ENCODE data around the gene GAS2L2.
"Not testable (repeated sequence)": the region's sequence is repeated elsewhere in the genome, so short reads cannot be mapped to it uniquely, and the experiment has no call there.

Gene GAS2L2

GRCh38 chr17:35727635-35728034, 25.4 kb downstream of the GAS2L2 start:
- no peak for DNase-seq (ENCODE audit: low spot score)

GRCh38 chr17:35726953-35727460, 26.0 kb downstream of the GAS2L2 start:
- DNase-seq (ENCODE audit: low spot score): no peak

GRCh38 chr17:35726127-35726952, 26.7 kb downstream of the GAS2L2 start:
- no peak for DNase-seq (ENCODE audit: low spot score)

GRCh38 chr17:35725802-35726126, 27.3 kb downstream of the GAS2L2 start:
- no peak for DNase-seq (ENCODE audit: low spot score)

DNA sequence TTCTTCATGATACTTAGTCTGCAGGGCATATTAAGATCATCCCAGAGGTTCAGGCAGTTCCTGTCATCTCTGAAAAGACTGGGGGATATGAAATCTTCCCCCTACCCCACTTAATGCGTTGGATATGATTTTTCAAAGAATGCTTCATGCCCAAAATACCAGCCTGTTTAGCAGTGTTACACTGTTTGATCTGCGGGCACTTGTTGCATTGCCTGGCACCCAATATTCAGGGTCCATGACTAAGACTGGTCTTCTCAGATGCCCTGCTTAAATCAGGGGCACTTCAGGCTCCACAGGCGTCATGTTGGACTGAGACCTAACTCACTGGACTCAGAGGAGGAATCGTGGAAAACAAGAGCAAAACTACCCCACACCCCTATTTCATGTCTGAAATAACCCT, 28.0 kb downstream of the GAS2L2 start:
- no peak for DNase-seq (ENCODE audit: low spot score)

GRCh38 chr17:35723735-35724134, 29.3 kb downstream of the GAS2L2 start:
- DNase-seq (ENCODE audit: low spot score): no peak

DNA sequence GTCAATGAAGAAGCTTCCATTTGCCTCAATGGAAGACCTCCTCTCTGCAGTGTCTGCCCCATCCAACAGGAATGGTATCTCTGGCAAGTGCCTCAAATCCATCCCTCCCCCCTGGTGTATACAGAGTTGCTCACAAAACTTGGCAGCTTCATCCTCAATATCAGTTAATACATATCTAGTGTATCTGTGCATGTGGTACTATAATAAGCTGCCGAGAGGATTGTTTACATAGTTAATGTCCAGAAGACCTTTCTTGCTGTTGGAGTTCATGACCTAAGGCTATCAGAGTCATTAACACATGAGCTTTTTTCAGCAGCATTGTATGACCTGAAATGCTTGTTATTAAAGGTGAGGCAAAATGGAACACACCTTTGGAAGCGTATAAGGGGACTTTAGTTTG, 35.6 kb downstream of the GAS2L2 start:
- no peak for DNase-seq (ENCODE audit: low spot score)

GRCh38 chr17:35716897-35717465, 36.1 kb downstream of the GAS2L2 start:
- no peak for DNase-seq (ENCODE audit: low spot score)

DNA sequence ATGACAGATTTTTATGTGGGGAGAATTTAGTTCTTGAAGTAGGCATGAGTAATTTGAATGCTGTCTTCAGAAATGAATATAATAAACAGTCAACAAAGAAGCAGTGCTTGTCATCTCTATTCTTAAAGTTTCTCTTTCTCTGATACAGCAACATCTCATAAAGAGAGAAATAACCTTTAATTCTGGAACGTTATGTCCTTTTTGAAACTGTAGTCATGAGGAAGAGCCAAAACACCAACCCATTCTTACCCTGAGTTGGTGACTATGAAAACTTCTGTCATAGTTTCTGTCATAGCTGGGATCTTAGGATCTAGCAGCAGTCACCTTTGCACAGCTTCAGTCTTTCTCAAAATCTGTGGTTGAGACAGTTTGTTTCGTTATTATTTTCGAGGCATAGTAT, 36.9 kb downstream of the GAS2L2 start:
- DNase-seq (ENCODE audit: low spot score): no peak

- DNase-seq (ENCODE audit: low spot score): no peak
These were observed 37.6 kb downstream of the GAS2L2 start for GRCh38 chr17:35715416-35715815.

DNA sequence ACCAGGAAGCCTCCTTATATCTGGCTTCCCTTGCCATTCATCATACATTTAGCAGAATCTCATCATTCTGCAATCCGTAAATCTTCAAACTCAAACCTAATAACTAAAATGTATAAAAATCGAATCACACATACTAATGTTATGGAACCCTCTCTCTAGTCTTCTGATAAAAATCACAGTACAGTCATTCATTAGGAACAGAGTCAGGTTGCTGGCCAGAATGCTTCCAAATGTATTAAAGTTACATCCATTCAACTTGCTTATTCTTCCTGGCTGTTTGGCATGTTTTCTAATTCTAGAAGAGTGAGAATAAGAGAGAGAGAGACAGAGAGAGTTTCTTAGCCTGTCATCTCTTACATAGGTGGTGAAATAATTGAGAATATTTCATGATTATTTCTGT, 38.1 kb downstream of the GAS2L2 start:
- DNase-seq (ENCODE audit: low spot score): no peak

DNA sequence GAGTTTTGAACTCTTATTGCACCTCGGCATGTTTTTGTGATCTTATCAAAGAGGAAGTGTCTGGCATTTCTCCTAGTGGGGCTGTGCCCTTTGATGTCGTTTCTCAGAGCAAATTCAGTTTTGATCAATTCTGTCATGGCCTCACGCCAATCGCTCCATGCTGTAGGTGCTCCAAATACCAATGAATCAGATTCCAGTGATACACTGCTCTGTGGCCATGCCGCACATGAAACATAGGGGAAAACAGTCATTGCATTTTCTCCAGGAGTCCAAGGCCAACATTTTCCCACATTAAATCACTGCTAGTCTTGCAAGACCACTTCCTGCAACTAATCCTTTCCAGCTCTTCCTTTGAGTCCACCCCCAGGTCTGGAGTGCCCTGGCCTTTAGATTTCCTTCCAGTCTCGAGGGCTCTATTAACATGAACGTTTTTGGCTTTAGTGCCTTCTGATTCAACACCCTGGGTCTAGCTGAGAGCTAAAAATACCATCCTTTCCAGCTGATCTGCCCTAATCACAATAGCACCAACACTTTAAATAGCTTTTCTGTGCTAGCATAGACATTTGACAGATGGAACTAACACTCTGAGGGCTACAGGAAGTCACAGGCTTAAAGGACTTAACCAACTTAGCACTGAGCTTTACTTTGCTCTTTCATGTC, 39.8 kb downstream of the GAS2L2 start:
- DNase-seq (ENCODE audit: low spot score): no peak

- no peak for DNase-seq (ENCODE audit: low spot score)
These were observed 42.1 kb downstream of the GAS2L2 start for GRCh38 chr17:35710950-35711349.

DNA sequence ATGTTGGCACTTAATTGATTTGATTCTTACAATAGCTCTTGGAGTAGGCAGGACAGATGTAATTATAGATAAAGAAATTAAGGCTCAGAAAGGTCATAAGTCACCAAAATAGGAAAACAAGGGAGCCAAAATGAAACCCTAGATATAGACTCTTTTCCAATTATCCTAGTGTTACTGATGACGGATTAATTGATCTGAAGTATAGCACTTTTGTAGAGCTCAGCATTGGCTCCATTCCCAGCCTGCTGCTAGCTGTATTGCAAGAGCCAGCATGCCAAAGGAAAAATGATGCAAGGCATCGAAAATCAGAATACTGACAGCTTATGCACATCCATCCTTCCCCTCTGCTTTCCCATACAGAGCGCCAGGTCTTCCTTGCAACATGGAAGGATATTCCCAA, 43.2 kb downstream of the GAS2L2 start:
- DNase-seq (ENCODE audit: low spot score): no peak

DNA sequence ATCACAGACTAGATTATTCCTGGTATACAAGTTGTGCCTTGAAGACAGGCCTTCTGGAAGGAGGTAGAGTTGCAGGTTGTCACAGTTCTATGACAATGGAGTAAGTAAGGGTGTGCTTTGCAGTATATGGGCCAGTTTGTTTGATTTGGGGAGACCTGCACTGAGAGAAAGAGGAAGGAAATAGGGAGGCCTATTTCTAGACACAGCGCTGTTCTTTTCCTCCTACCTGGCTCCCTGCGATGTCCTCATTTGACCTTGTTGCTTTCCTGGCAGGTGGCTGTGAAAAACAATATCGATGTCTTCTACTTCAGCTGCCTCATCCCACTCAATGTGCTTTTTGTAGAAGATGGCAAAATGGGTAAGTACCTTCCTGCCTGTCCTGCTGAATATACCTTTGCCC, 44.1 kb downstream of the GAS2L2 start:
- DNase-seq (ENCODE audit: low spot score): no peak

- DNase-seq (ENCODE audit: low spot score): no peak
These were observed 44.9 kb downstream of the GAS2L2 start for GRCh38 chr17:35708149-35708548.

- DNase-seq (ENCODE audit: low spot score): no peak
These were observed 47.3 kb downstream of the GAS2L2 start for GRCh38 chr17:35705705-35706104.

DNA sequence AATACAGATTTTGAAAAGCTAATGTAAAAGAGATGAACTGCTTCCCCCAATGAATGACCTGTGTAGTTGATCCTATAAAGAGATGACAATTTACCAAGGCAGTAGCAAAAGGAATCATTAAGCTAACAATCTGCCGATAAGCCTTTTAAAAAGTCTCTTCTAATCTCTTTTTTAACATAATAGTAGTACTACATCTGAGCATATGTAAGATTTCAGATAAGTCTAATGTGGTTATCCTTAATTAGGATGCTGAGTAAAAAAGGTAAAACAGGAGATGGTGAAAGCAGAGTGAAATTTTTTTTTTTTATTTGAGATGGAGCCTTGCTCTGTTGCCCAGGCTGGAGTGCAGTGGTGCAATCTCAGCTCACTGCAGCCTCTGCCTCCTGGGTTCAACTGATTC, 47.8 kb downstream of the GAS2L2 start:
- no peak for DNase-seq (ENCODE audit: low spot score)

GRCh38 chr17:35703308-35703707, 49.7 kb downstream of the GAS2L2 start:
- DNase-seq (ENCODE audit: low spot score): not testable (repeated sequence)

DNA sequence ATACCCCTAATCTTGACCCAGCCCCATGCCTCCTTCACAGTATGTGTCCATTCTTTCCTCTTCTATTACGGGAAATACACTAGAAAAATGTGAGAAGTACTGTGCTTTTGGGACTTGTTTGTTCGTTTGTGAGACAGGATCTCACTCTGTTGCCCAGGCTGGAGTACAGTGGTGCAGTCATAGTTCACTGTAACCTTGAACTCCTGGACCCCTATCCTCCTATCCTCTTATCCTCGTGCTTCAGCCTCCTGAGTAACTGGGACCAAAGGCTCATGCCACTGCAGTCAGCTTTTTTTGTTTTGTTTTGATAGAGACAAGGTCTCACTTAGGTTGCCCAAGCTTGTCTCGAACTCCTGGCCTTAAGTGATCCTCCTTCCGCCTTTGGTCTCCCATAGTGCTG, 51.5 kb downstream of the GAS2L2 start:
- no peak for DNase-seq (ENCODE audit: low spot score)

- DNase-seq (ENCODE audit: low spot score): no peak
These were observed 52.9 kb downstream of the GAS2L2 start for GRCh38 chr17:35700150-35700549.

- no peak for DNase-seq (ENCODE audit: low spot score)
These were observed 54.2 kb downstream of the GAS2L2 start for GRCh38 chr17:35698800-35699199.

GRCh38 chr17:35695613-35696012, 57.4 kb downstream of the GAS2L2 start:
- DNase-seq (ENCODE audit: low spot score): no peak

Measured in globus pallidus (tissue), 1 donor.